Ishikawa (cell line): Measurements from ENCODE around the gene COA1.

ENCODE experiments used
- CEBPB ChIP-seq: IDR thresholded peaks from 2 replicates; pipeline ENCODE4 v1.6.1; 2012
- CREB1 ChIP-seq: IDR thresholded peaks from 2 replicates; pipeline ENCODE4 v1.6.1; 2012; ENCODE audit warnings: low read depth
- EGR1 ChIP-seq: IDR thresholded peaks from 2 replicates; pipeline ENCODE4 v1.6.1; 2012
- EP300 ChIP-seq: IDR thresholded peaks from 2 replicates; pipeline ENCODE4 v1.6.1; 2012; ENCODE audit warnings: borderline replicate concordance
- FOXM1 ChIP-seq: IDR thresholded peaks from 2 replicates; pipeline ENCODE4 v1.6.1; 2012; ENCODE audit warnings: low read depth, borderline replicate concordance
- NFIC ChIP-seq: IDR thresholded peaks from 2 replicates; pipeline ENCODE4 v1.6.1; 2012
- RAD21 ChIP-seq: IDR thresholded peaks from 2 replicates; pipeline ENCODE4 v1.6.1; 2012; ENCODE audit warnings: low read depth
- TAF1 ChIP-seq: IDR thresholded peaks from 2 replicates; pipeline ENCODE4 v1.6.1; 2012; ENCODE audit warnings: low read depth, mild to moderate bottlenecking
- TCF12 ChIP-seq: IDR thresholded peaks from 2 replicates; pipeline ENCODE4 v1.6.1; 2012; ENCODE audit warnings: low read depth
- TEAD4 ChIP-seq: IDR thresholded peaks from 2 replicates; pipeline ENCODE4 v1.6.1; 2012
- YY1 ChIP-seq: IDR thresholded peaks from 2 replicates; pipeline ENCODE4 v1.6.1; 2012; ENCODE audit warnings: low read depth
- ZBTB7A ChIP-seq: IDR thresholded peaks from 2 replicates; pipeline ENCODE4 v1.6.1; 2012; ENCODE audit warnings: low read depth
- TF ChIP-seq, protein P1 (sequence below): IDR thresholded peaks from 2 replicates; pipeline ENCODE4 v1.6.1; 2012; ENCODE audit warnings: low read depth, mild to moderate bottlenecking
- TF ChIP-seq, protein P2 (sequence below): IDR thresholded peaks from 2 replicates; pipeline ENCODE4 v1.6.1; 2012
- TF ChIP-seq, protein P3 (sequence below): IDR thresholded peaks from 2 replicates; pipeline ENCODE4 v1.6.1; 2012

The COA1 gene

DNA sequence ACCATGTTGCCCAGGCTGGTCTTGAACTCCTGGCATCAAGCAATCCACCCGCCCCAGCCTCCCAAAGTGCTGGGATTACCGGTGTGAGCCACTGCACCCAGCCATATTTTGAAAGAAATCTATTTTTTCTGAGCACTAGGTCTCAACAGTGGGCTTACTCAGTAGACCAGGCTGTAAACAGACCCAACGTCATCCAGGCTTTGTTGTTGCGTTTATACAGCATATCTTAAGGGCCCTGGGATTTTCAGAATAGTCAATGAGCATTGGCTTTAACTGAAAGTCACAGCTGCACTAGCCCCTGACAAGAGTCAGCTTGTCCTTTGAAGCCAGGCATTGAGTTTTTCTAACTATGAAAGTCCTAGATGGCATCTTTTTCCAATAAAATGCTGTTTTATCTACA is 96.6 kb downstream of the COA1 start:
- TF ChIP-seq TEAD4 (no peak), RAD21 (no peak), TCF12 (no peak), TAF1 (no peak), ZBTB7A (no peak), FOXM1 (no peak), NFIC (no peak), EP300 (no peak)
- TF ChIP-seq, protein P1, sequence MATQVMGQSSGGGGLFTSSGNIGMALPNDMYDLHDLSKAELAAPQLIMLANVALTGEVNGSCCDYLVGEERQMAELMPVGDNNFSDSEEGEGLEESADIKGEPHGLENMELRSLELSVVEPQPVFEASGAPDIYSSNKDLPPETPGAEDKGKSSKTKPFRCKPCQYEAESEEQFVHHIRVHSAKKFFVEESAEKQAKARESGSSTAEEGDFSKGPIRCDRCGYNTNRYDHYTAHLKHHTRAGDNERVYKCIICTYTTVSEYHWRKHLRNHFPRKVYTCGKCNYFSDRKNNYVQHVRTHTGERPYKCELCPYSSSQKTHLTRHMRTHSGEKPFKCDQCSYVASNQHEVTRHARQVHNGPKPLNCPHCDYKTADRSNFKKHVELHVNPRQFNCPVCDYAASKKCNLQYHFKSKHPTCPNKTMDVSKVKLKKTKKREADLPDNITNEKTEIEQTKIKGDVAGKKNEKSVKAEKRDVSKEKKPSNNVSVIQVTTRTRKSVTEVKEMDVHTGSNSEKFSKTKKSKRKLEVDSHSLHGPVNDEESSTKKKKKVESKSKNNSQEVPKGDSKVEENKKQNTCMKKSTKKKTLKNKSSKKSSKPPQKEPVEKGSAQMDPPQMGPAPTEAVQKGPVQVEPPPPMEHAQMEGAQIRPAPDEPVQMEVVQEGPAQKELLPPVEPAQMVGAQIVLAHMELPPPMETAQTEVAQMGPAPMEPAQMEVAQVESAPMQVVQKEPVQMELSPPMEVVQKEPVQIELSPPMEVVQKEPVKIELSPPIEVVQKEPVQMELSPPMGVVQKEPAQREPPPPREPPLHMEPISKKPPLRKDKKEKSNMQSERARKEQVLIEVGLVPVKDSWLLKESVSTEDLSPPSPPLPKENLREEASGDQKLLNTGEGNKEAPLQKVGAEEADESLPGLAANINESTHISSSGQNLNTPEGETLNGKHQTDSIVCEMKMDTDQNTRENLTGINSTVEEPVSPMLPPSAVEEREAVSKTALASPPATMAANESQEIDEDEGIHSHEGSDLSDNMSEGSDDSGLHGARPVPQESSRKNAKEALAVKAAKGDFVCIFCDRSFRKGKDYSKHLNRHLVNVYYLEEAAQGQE: no peak
- TF ChIP-seq, protein P2, sequence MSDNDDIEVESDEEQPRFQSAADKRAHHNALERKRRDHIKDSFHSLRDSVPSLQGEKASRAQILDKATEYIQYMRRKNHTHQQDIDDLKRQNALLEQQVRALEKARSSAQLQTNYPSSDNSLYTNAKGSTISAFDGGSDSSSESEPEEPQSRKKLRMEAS: no peak

DNA sequence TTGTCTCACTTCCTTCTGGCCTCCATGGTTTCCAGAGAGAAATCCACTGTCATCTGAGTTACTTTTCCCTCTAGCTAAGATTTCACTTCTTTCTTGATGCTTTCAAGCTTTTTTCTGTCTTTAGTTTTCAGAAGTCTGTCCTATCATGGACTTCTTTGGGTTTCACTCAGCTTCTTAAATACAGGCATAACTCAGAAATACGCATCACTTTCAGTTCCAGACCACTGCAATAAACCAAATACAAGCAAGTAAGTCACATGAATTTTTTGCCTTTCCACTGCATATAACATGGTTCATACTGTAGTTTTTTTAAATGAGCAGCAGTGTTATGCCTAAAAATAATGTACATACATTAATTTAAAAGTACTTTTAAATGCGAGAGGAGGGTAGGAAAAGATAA is 97.8 kb downstream of the COA1 start:
- TF ChIP-seq TCF12 (no peak), RAD21 (no peak), EGR1 (no peak), EP300 (no peak), NFIC (no peak), YY1 (no peak), TEAD4 (no peak), ZBTB7A (no peak), TAF1 (no peak), CREB1 (no peak), FOXM1 (no peak), CEBPB (no peak)
- TF ChIP-seq, protein P2: no peak
- TF ChIP-seq, protein P1: no peak
- TF ChIP-seq, protein P3, sequence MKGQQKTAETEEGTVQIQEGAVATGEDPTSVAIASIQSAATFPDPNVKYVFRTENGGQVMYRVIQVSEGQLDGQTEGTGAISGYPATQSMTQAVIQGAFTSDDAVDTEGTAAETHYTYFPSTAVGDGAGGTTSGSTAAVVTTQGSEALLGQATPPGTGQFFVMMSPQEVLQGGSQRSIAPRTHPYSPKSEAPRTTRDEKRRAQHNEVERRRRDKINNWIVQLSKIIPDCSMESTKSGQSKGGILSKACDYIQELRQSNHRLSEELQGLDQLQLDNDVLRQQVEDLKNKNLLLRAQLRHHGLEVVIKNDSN: no peak

DNA sequence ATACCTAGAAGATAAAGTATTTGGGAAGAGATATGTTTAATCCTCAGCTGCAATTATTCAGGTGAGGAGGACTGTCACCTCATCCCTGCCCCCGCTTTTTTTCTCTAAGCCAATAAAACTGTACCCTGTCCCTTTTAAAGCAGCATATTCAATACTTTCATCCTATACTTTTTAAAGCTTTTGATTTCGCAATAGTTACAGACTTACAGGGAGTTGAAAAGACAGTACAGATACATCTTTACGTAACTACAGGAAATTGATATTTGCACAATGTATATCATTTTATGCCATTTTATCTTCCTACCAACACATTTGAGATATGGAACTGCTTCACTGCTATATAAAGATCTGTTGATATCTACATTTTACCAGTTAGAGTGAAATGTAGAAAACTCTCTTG is 98.8 kb downstream of the COA1 start:
- peak; percentile 89 for TF ChIP-seq CEBPB
- no peak for TF ChIP-seq TCF12
- no peak for TF ChIP-seq NFIC
- TF ChIP-seq, protein P2: no peak
- no peak for TF ChIP-seq ZBTB7A
- TF ChIP-seq, protein P3: no peak
- TF ChIP-seq RAD21: no peak

DNA sequence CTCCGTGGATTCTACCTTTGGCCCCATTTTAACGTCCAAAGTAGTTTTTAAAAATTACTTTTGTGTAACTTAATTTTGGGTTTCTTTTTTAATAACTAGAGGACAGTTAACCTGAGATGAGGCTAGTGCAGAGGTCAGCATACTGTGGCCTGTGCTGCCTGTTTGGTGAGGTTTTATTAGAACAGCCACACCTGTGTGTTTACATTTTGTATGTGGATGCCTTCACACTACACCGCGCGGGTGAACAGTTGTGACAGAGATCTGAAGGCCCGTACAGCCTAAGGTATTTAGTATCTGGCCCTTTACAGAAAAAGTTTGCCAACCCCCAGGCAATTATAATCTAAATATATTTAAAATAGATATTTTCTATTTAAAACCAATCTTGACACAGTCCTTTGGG is 99.5 kb downstream of the COA1 start:
- TF ChIP-seq, protein P3: no peak
- TF ChIP-seq, protein P2: no peak
- no peak for TF ChIP-seq NFIC
- TF ChIP-seq, protein P1: no peak
- no peak for TF ChIP-seq CREB1
- no peak for TF ChIP-seq TEAD4
- TF ChIP-seq ZBTB7A: no peak
- no peak for TF ChIP-seq FOXM1
- no peak for TF ChIP-seq EGR1
- TF ChIP-seq TCF12: no peak
- TF ChIP-seq TAF1: no peak
- no peak for TF ChIP-seq YY1
- TF ChIP-seq EP300: no peak
- TF ChIP-seq RAD21: no peak
- TF ChIP-seq CEBPB: no peak
